K562 (cell line): ENCODE data around the gene TARBP1. TPM values are rescaled to one million over a fixed set of nuclear protein-coding genes. Genes with fewer than 3 reads are reported as not detected.
A peak's percentile ranks its signal among the peaks of the same experiment; 100 is the strongest.

ENCODE experiments used
- CREB5 ChIP-seq: fragments of 250-450 bp; sonication (Bioruptor Pico); IDR thresholded peaks from 2 replicates; pipeline ENCODE4 v1.5.0; 2020; ENCODE audit warnings: mild to moderate bottlenecking
- EWSR1 ChIP-seq: fragments of 450-650 bp; IDR thresholded peaks from 2 replicates; pipeline ENCODE4 v1.6.1; 2018; ENCODE audit warnings: borderline replicate concordance, mild to moderate bottlenecking, low read depth, moderate library complexity; ENCODE audit not compliant: partially characterized antibody
- FOXK1 ChIP-seq: sonication (generic); formaldehyde crosslinking; IDR thresholded peaks from 2 replicates; pipeline ENCODE4 v1.8.0; 2022; ENCODE audit warnings: missing genetic modification reagents, mild to moderate bottlenecking, borderline replicate concordance
- FOXM1 ChIP-seq, 2 experiments: fragments of 450-650 bp in 1 of 2; sonication (generic) in 1 of 2; formaldehyde crosslinking in 1 of 2; IDR thresholded peaks; 2 replicates each; pipeline versions ENCODE4 v1.6.1 to v1.9.0; 2017 to 2022; ENCODE audit warnings: low read depth in 2 of 2, mild to moderate bottlenecking in 2 of 2, missing genetic modification reagents in 1 of 2, moderate library complexity in 1 of 2
- MAX ChIP-seq: sonication (generic); formaldehyde crosslinking; IDR thresholded peaks from 2 replicates; pipeline ENCODE4 v1.9.0; 2022; ENCODE audit warnings: mild to moderate bottlenecking, missing genetic modification reagents
- NFE2L1 ChIP-seq: fragments of 450-650 bp; IDR thresholded peaks from 2 replicates; pipeline ENCODE4 v1.6.1; 2016; ENCODE audit warnings: missing genetic modification characterization, low read depth, mild to moderate bottlenecking, missing compliant biosample characterization, moderate library complexity, borderline replicate concordance
- SFPQ ChIP-seq: fragments of 200-400 bp; formaldehyde crosslinking; IDR thresholded peaks from 2 replicates; pipeline ENCODE4 v1.6.1; 2017; ENCODE audit warnings: mild to moderate bottlenecking, low read depth, low read length, moderate library complexity
- SIN3B ChIP-seq: fragments of 450-650 bp; IDR thresholded peaks from 2 replicates; pipeline ENCODE4 v1.6.1; 2017; ENCODE audit warnings: low read depth, mild to moderate bottlenecking, moderate library complexity
- SMAD1 ChIP-seq: fragments of 150-350 bp; IDR thresholded peaks from 2 replicates; pipeline ENCODE4 v1.6.1; 2014; ENCODE audit warnings: low read length, low read depth; ENCODE audit not compliant: partially characterized antibody
- STAT6 ChIP-seq: sonication (generic); formaldehyde crosslinking; IDR thresholded peaks from 2 replicates; pipeline ENCODE4 v1.8.1; 2023; ENCODE audit warnings: mild to moderate bottlenecking, missing genetic modification reagents
- ZBED1 ChIP-seq: IDR thresholded peaks from 2 replicates; pipeline ENCODE4 v1.6.1; 2014
- ZBTB49 ChIP-seq: sonication (generic); formaldehyde crosslinking; IDR thresholded peaks from 2 replicates; pipeline ENCODE4 v1.8.0; 2022; ENCODE audit warnings: missing genetic modification reagents, mild to moderate bottlenecking, borderline replicate concordance
- ZFPM2 ChIP-seq: fragments of 250-450 bp; sonication (Bioruptor Pico); IDR thresholded peaks from 2 replicates; pipeline ENCODE4 v1.5.1; 2022; ENCODE audit warnings: mild to moderate bottlenecking
- ZKSCAN8 ChIP-seq: fragments of 200-800 bp; sonication (Bioruptor generic); IDR thresholded peaks from 2 replicates; pipeline ENCODE4 v1.6.1; 2016; ENCODE audit warnings: missing genetic modification characterization, missing compliant biosample characterization
- ZNF174 ChIP-seq: fragments of 250-450 bp; sonication (Bioruptor Pico); IDR thresholded peaks from 2 replicates; pipeline ENCODE4 v1.4.0; 2020; ENCODE audit warnings: mild to moderate bottlenecking
- polyA plus RNA-seq, 8 experiments: library from polyadenylated mRNA; depleted of rRNA in 4 of 8; stranded (reverse) in 5 of 8; unstranded in 3 of 8; fragments of >200 nt; fragmentation: Nextera tagmentation in 2 of 8; fragmentation: Illumina TruSeq in 1 of 8; extraction: Ambion mirVana in 2 of 8; extraction: Trizol in 1 of 8; gene quantifications; 2 replicates each; pipeline versions ENCODE4 v1.2.1 to v1.2.3, GENCODE V29; 2011 to 2014; ENCODE audit warnings: inconsistent platforms in 1 of 8, missing spikeins in 1 of 8
- total RNA-seq, 7 experiments: library from RNA; depleted of rRNA in 6 of 7; stranded (reverse); fragments of >200 nt in 6 of 7; fragmentation: Illumina TruSeq in 2 of 7; extraction: Trizol in 2 of 7; gene quantifications; 2 replicates each; pipeline versions ENCODE4 v1.2.1 to v1.2.3, GENCODE V29; 2011 to 2021; ENCODE audit warnings: low replicate concordance in 1 of 7

TARBP1 gene
- total and polyA plus RNA-seq, 9 of the 15 experiments (the other 6 are each of a cell fraction or from before 2014, with no cell fraction given), result 8.8 to 48.0 (median 22.9) TPM

- TF ChIP-seq STAT6 (no peak), ZFPM2 (CRISPR knock-in tag) (no peak), SMAD1 (no peak), FOXK1 (no peak), SFPQ (no peak), MAX (CRISPR knock-in tag) (no peak), ZNF174 (CRISPR knock-in tag) (no peak), ZBTB49 (no peak), NFE2L1 (tag) (no peak), FOXM1 (IDR thresholded peaks at IDR 0.05; ENCODE audit: low read depth) (peak; percentile 23; the same call in 1 of the 2 replicates), FOXM1 (CRISPR knock-in tag; IDR thresholded peaks at IDR 0.05; ENCODE audit: low read depth) (no peak), EWSR1 (no peak), ZKSCAN8 (0 out of 2 replicates have a peak, but pooled peaks have one; percentile 39), SIN3B (no peak), CREB5 (CRISPR knock-in tag) (no peak), ZBED1 (no peak)
Measured at GRCh38 chr1:234361102-234361603, 117.8 kb downstream of the TARBP1 start (continued).
